Fibroblast of villous mesenchyme (primary cell): ENCODE results near the gene KDM6A. TPM values are rescaled to one million over a fixed set of nuclear protein-coding genes. Genes with fewer than 3 reads are reported as not detected.

Experiments
- DNase-seq: peaks from one replicate; pipeline ENCODE4 v3.0.0-alpha.2; 2010; ENCODE audit warnings: low read depth
- H3K4me3 ChIP-seq: 2 replicates; pipeline ENCODE4 v1.5.1; 2011; ENCODE audit warnings: low read depth, mild to moderate bottlenecking, low read length
- total RNA-seq: library from RNA; depleted of rRNA; stranded (reverse); fragments of >200 nt; gene quantifications from 2 replicates; pipeline ENCODE4 v1.2.3, GENCODE V29; 2012
- TF ChIP-seq, protein P1 (sequence below): IDR thresholded peaks from 2 replicates; pipeline ENCODE4 v1.5.1; 2012; ENCODE audit warnings: low read depth, mild to moderate bottlenecking, low read length; ENCODE audit not compliant: insufficient read depth

Gene KDM6A
- total RNA-seq, 1 donor = 27.6 TPM

DNA sequence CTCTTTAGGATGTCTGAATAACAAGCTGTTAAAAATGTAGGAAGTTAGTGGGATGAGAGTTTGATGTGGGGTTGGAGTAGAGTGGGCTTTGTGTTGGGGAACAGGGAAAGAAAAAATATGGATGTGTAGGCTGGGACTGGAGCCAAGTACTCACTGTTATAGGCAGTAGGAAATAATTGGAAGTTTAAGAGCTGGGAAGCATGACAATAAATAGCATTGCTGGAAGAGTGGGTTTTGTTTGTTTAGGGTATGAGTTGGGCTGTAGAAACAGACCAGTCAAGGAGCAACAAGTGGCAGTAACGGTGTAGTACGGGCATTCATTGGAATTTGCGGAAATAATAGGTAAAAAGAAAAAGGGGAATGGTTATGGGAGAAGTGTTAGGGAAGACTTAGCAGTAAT lies 81.6 kb downstream of the KDM6A start:
- no peak overlapping the region for H3K4me3 ChIP-seq
- TF ChIP-seq, protein P1, sequence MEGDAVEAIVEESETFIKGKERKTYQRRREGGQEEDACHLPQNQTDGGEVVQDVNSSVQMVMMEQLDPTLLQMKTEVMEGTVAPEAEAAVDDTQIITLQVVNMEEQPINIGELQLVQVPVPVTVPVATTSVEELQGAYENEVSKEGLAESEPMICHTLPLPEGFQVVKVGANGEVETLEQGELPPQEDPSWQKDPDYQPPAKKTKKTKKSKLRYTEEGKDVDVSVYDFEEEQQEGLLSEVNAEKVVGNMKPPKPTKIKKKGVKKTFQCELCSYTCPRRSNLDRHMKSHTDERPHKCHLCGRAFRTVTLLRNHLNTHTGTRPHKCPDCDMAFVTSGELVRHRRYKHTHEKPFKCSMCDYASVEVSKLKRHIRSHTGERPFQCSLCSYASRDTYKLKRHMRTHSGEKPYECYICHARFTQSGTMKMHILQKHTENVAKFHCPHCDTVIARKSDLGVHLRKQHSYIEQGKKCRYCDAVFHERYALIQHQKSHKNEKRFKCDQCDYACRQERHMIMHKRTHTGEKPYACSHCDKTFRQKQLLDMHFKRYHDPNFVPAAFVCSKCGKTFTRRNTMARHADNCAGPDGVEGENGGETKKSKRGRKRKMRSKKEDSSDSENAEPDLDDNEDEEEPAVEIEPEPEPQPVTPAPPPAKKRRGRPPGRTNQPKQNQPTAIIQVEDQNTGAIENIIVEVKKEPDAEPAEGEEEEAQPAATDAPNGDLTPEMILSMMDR = no peak
- no peak for DNase-seq

DNA sequence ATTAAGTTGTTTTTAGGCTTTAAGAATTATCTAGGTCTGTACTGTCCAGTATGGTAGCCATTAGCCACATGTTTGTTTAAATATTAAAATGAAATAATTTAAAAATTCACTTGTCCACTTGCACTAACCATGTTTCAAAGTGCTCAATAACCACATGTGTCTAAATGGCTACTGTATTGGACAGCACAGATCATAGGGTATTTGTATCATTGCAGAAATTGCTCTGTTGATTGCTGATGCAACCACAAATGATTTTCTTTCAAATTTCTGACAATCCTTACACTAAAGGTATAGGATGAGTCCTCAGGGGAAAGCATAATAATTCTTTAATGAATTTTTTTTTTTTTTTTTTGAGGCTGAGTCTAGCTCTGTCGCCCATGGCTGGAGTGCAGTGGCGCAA lies 84.9 kb downstream of the KDM6A start:
- TF ChIP-seq, protein P1 = no peak
- DNase-seq = no peak
- H3K4me3 ChIP-seq = no peak overlapping the region

DNA sequence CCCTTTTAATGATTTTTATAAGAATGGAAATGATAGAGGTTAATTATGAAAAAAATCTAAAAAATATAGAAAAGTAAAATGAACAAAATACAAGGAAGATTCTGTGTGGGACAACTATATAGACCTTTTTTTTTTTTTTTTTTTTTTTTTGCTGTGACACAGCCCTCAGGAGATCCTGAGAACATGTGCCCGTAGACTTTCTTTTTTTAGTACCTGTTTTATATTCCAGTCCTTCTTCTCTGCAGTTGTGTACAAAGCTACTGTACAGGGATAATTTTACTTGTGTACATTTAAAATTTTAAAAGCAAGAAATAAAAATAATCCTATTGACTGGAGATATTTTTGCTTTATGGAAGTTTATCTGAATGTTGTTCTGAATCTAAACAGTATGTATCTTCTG lies 85.5 kb downstream of the KDM6A start:
- DNase-seq = no peak
- TF ChIP-seq, protein P1 = no peak
- H3K4me3 ChIP-seq = no peak overlapping the region

DNA sequence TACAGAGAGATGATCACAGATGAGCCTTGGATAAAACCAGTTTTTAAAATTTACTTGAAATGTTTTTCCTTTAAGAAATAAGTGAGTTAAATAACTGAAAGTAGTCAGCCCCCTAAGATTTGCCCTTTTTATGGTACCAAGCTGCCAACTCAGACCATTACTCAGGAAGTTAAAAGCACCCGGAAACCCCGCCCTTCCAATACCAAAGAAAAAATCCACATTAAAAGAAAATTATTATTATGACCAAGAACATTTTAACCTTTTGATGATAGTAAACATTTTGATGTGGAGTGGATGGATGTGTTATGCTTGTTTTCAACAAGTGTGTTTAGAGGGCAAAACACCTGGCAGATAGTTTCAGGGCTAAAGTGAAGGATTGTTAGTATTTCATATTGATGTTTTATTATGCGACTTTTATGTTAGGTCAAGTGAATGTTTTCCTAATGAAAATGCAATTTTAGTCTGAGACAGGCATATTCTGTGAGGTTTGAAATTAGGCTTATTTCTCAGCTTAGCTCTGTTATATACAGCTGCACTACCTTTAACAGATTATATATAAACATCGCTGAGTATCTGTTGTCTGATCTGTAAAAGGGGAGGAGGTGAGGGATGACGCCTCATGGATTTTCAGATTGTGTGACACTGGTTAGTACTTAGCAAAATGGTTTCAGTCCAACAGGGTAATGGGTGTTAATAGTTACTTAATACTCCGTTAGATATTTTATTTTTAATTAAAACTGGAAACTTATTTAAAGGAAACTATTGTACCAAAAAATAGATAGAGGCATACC lies 89.0 kb downstream of the KDM6A start:
- TF ChIP-seq, protein P1 = no peak
- no peak overlapping the region for H3K4me3 ChIP-seq
- DNase-seq = no peak

DNA sequence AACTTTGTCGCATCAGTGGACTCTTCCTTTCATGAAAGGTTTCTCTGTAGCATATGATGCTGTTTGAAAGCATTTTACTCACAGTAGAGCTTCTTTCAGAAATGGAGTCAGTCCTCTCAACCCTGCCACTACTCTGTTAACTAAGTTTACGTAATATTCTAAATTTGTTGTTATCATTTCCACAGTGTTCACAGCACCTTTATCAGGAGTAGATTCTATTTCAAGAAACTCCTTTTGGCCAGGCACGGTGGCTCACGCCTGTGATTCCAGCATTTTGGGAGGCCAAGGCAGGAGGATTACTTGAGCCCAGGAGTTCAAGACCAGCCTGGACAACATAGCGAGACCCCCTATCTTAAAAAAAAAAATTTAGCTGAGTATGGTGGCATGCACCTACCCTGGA lies 90.0 kb downstream of the KDM6A start:
- TF ChIP-seq, protein P1 = no peak
- no peak for DNase-seq
- no peak overlapping the region for H3K4me3 ChIP-seq

DNA sequence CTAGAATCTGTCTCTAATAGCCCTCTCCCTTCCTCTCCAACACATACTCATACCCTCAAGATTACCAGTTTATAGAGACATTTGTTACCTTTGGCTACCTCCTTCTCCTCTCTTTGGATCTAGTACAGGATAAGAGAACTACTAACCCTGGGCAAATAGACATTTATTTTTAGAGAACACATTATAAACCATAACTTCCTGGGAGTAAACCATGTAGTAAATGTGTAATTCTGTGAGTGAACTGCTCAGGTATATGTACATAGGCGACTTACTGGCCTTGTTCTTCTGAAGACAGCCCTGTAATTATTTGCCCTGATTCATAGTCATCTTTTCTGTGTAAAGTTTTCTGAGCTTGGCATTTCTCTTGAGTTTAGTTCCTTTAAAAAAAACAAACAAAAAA lies 94.2 kb downstream of the KDM6A start:
- H3K4me3 ChIP-seq = no peak overlapping the region
- no peak for DNase-seq
- TF ChIP-seq, protein P1 = no peak

DNA sequence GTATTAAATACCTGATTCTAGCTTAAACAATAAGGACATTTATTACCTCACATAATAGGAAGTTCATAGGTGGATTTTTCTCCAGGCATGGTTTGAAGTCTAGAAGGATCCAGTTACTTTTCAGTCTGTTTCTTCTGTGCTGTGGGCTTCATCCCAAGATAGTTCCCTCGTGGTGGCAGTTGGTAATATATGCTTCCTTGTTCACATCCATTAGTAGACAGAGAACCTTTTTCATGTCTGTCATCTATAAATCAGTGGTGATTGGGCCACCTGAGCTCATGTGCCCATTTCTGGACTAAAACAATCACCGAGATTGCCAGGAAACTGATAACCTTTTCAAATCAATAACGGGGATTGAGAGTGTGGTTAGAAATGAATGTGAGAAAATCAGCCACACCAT lies 97.7 kb downstream of the KDM6A start:
- H3K4me3 ChIP-seq = no peak overlapping the region
- DNase-seq = no peak
- TF ChIP-seq, protein P1 = no peak
